Measurements from ENCODE around the gene ACSF2. TPM values are rescaled to one million over a fixed set of nuclear protein-coding genes. Genes with fewer than 3 reads are reported as not detected.

Gene ACSF2
- total and polyA plus RNA-seq, 2 of the 13 experiments (the other 11 are each of a cell fraction or from before 2014, with no cell fraction given), result 87.3 to 109 TPM

- TF ChIP-seq RBM22 (optimal IDR thresholded peaks at IDR 0.05; ENCODE audit: low read length) (peak; percentile 93), GPN1 (CRISPR knock-in tag; IDR thresholded peaks at IDR 0.05; ENCODE audit: borderline replicate concordance) (no peak), HNRNPH1 (optimal IDR thresholded peaks at IDR 0.05; ENCODE audit: low read depth, low read length) (no peak), BCLAF1 (IDR thresholded peaks at IDR 0.05) (no peak), TRIM22 (IDR thresholded peaks at IDR 0.05) (no peak), ZNF138 (CRISPR knock-in tag; IDR thresholded peaks at IDR 0.05; ENCODE audit: low read depth) (no peak), CHD2 (IDR thresholded peaks at IDR 0.05; ENCODE audit: low read depth, low read length) (0 out of 2 replicates have a peak, but pooled peaks have one; percentile 33)
- TF ChIP-seq, protein P1, sequence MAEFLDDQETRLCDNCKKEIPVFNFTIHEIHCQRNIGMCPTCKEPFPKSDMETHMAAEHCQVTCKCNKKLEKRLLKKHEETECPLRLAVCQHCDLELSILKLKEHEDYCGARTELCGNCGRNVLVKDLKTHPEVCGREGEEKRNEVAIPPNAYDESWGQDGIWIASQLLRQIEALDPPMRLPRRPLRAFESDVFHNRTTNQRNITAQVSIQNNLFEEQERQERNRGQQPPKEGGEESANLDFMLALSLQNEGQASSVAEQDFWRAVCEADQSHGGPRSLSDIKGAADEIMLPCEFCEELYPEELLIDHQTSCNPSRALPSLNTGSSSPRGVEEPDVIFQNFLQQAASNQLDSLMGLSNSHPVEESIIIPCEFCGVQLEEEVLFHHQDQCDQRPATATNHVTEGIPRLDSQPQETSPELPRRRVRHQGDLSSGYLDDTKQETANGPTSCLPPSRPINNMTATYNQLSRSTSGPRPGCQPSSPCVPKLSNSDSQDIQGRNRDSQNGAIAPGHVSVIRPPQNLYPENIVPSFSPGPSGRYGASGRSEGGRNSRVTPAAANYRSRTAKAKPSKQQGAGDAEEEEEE (CRISPR knock-in tag; IDR thresholded peaks at IDR 0.05; ENCODE audit: borderline replicate concordance), result no peak
Measured at GRCh38 chr17:50380369-50381259, 45.4 kb upstream of the ACSF2 start (continued).

Measured in HepG2 (cell line).